Uterus (tissue), 2 donors: Measurements from ENCODE around the gene DOCK1.

Experiments used
- POLR2A ChIP-seq, 2 donors: fragments of 450-650 bp; IDR thresholded peaks; one replicate each; pipeline ENCODE4 v1.6.1; 2016; ENCODE audit warnings: antibody characterized with exemption in 2 of 2, mild to moderate bottlenecking in 1 of 2, moderate library complexity in 1 of 2
- TF ChIP-seq, protein P1 (sequence below), 4 experiments: fragments of 200-600 bp in 2 of 4; fragments of 450-650 bp in 2 of 4; sonication (generic) in 2 of 4; IDR thresholded peaks; one replicate each; pipeline ENCODE4 v1.5.1; 2016 to 2019; ENCODE audit warnings: antibody characterized with exemption in 4 of 4, mild to moderate bottlenecking in 2 of 4, moderate library complexity in 1 of 4

- no peak for TF ChIP-seq POLR2A (IDR thresholded peaks at IDR 0.05)
- TF ChIP-seq, protein P1, sequence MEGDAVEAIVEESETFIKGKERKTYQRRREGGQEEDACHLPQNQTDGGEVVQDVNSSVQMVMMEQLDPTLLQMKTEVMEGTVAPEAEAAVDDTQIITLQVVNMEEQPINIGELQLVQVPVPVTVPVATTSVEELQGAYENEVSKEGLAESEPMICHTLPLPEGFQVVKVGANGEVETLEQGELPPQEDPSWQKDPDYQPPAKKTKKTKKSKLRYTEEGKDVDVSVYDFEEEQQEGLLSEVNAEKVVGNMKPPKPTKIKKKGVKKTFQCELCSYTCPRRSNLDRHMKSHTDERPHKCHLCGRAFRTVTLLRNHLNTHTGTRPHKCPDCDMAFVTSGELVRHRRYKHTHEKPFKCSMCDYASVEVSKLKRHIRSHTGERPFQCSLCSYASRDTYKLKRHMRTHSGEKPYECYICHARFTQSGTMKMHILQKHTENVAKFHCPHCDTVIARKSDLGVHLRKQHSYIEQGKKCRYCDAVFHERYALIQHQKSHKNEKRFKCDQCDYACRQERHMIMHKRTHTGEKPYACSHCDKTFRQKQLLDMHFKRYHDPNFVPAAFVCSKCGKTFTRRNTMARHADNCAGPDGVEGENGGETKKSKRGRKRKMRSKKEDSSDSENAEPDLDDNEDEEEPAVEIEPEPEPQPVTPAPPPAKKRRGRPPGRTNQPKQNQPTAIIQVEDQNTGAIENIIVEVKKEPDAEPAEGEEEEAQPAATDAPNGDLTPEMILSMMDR (IDR thresholded peaks at IDR 0.05) = no peak
These were observed 465.4 kb downstream of the DOCK1 start for GRCh38 chr10:127370601-127371000.
